SK-N-MC (cell line): ENCODE measurements around the gene WDR4.

Source experiments
- EZH2 ChIP-seq: fragments of 200-600 bp; sonication (generic); IDR thresholded peaks from one replicate; pipeline ENCODE4 v1.6.1; 2017; ENCODE audit warnings: antibody characterized with exemption
- POLR2AphosphoS5 ChIP-seq: IDR thresholded peaks from 2 replicates; pipeline ENCODE4 v1.6.1; 2012; ENCODE audit warnings: mild to moderate bottlenecking, low read depth, low read length, borderline replicate concordance

GRCh38 chr21:42833439-42833815 is 45.9 kb downstream of the WDR4 start:
- TF ChIP-seq POLR2AphosphoS5 (no peak), EZH2 (no peak)
